Nasal cavity respiratory epithelium epithelial cell of viscerocranial mucosa (primary cell): ENCODE data around the gene HNRNPA0. TPM values are rescaled to one million over a fixed set of nuclear protein-coding genes. Genes with fewer than 3 reads are reported as not detected.

Experiments used
- total RNA-seq: library from RNA; depleted of rRNA; stranded (reverse); fragments of >200 nt; gene quantifications from 2 replicates; pipeline ENCODE4 v1.2.3, GENCODE V29; 2014

HNRNPA0 gene
- 16.6 and 16.7 TPM in 2 replicates for total RNA-seq

DNA sequence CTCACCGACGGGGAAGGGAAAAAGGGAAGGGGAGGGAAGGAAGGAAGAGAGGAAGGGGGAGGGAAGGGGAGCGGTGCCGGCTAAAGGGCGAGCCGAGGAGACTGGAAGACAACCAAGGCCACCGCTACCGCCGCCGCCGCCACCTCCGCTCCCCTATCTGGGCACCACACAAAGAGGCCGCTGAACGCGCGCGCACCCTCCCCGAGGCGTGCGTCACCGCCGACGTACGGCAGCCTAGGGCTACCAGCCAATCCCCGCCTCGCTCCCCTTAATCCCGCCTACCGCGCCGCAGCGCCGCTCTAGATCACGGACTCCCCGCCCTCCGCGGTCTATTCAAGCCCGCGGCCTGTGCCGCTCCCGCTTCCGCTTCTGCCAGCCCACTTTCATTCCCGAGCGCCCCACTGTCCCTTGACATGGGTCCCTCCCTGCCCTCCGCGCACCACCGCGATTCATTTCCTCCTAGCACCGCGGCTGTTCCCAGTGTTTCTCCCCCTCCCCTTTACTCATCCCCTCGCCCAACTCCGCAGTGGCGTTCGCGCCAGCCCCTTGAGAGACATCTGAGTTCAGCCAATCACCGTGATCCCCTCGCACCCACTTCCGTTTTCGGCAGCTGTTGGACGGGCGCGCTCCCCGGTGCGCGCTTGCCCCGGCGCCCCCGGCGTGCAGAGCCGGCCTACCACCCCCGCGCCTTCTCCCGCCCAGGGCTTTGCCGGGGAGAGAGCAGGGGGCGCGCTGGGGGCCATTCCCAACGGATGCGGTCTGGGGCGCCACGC, at the start of gene HNRNPA0:
TSS of gene HNRNPA0 (minus strand) at position 176 of the 773 bp plus-strand sequence. CDS start 297 bp downstream, outside the sequence.

GRCh38 chr5:137735555-137736284, 18.4 kb downstream of the HNRNPA0 start, which contains the start of gene KLHL3:
Gene KLHL3 (minus strand): TSS chr5:137736089. CDS start chr5:137735646, 443 bp downstream.

Other genes with a start within 250 kb of the HNRNPA0 start
- gene KLHL3, start 18.3 kb downstream of the HNRNPA0 start, total RNA-seq: 1.7 and 2.9 TPM in 2 replicates
- not detected in 2 replicates for gene MYOT, start 113.5 kb upstream of the HNRNPA0 start, total RNA-seq
- gene PKD2L2, start 135.1 kb upstream of the HNRNPA0 start, total RNA-seq: not detected in 2 replicates